NCI-H1092 treated with DMSO at 0.1 percent for 48 hours (cell line): ENCODE data around the gene SLC5A11.

Source experiments
- DNase-seq: peaks from one replicate; lab custom pipeline; 2025; lab: John Stamatoyannopoulos, UW

SLC5A11 gene

GRCh38 chr16:24918641-24919040 lies 72.9 kb downstream of the SLC5A11 start:
- DNase-seq: no peak

DNA sequence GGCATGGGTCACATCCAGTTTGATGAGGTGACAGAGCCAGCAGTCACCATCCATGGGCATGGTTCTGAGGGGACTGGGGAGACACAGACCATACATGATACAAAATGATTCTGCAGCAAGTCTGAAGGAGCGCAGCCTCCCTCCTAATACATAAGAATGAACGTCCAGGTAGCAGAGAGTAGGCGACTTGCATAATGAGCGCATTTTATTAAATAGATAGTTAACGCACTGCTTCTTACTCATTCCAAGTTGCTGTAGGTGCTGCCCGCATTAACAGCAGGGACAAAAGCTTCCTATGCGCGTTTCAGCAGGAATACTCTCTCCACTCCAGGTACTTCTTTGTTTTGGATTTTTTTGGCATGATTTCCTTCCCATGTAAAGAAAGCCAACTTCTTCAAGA lies 73.8 kb downstream of the SLC5A11 start:
- no peak for DNase-seq

DNA sequence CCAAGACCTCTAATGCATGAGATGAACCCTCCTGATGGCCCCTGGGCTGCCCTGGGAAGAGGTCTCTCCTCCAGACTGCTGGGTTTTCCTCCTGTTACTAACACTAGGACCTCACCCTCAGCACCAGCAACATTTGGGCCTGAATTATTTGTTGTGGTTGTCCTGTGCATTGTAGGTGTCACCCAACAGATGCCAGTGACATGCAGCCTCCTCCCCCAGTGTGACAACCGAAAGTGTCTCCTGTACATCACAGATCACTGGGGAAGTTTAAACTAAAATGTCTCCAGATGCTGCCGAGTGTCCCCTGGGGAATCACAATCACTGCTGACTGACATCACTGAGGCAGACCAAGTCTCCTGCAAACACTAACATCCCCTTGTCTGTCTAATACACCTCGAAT lies 74.8 kb downstream of the SLC5A11 start:
- no peak for DNase-seq

GRCh38 chr16:24921229-24921628 lies 75.5 kb downstream of the SLC5A11 start:
- no peak for DNase-seq

DNA sequence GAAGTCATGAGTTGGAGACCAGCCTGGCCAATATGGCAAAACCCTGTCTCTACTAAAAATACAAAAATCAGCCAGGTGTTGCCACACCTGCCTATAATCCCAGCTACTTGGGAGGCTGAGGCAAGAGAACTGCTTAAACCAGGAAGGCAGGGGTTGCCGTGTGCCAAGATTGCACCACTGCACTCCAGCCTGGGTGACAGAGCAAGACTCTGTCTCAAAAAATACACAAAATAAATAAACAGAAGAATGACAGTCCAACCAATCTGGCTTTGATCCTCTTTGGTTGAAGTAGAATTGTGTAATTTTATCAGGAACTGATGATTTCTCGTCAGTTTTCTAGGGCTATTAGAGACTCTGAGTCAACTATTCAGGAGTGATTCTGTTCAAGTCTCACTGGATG lies 79.4 kb downstream of the SLC5A11 start:
- DNase-seq: no peak

DNA sequence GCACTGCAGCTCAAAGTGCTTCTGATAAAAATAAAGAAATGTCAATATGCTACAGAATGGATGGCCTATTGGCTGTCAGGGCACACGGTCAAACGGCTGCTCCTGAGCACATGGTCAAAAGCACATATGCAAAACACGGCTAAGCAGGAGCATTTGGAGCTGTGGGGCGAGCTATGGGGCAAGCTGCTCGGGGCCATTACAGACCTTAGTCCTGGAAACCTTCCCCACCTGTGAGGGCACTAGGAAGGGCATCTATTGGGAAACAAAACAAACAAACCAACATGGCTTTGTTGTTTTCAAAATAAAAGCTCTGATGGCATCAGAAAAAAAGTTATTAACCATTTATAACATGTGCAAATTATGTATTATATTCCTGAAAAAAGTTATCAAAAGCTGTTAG lies 83.6 kb downstream of the SLC5A11 start:
- no peak for DNase-seq

GRCh38 chr16:24930440-24930839 lies 84.7 kb downstream of the SLC5A11 start:
- no peak for DNase-seq

DNA sequence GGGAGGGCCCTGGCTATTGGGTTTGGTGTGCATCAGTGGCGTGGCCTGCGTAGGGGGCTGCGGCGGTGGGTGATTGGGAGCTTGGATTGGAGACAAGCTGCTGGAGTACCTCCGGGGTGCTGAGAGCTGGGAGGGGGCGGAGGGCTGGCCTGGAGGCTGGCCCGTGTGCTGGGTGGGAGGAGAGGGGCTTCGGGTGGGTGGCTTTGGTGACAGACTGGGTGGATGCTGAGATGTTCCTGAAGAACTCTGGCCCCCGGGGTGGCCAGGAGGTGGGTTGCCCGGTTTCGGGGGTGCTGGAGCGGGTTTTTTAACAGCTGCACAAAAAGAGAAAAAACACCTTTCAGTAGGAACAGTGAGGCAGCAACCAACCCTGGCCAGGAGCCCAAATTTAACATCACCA lies 85.3 kb downstream of the SLC5A11 start:
- no peak for DNase-seq

DNA sequence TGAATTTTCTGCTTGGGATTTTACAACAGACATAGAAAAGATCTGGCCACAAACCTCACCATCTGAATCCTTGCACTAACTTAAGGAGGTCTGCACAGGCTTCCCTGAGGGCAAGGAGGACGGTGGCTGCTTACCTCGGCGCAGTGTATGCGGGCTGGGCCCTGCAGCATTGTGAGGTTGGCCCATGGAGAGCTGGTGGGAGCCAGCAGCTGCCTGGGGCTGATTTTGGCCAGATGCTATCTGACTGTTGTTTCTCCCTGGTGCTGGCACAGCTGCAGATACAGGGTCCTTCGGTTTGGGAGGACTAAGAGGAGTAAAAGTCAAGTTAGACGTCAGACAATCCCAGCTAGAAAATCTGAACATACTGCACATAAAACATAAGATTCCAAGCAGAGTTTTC lies 89.6 kb downstream of the SLC5A11 start:
- no peak for DNase-seq

DNA sequence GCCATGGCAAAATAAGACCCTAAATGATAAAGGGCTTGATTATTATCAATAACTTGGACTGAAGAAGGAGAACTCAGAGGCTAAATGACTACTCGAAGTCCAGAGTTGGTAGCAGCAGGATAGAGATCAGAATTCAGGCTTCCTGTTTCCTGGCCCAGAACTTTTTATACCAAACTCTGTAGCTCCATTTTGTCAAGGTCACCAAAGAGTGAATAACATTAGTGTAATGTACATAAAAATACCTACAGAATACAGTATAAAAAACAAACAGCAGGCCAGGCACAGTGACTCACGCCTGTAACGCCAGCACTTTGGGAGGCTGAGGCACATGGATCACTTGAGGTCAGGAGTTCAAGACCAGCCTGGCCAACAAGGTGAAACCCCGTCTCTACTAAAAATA lies 90.4 kb downstream of the SLC5A11 start:
- DNase-seq: no peak

GRCh38 chr16:24939224-24939623 lies 93.5 kb downstream of the SLC5A11 start:
- no peak for DNase-seq

- no peak for DNase-seq
Observed at GRCh38 chr16:24939738-24940137, 94.0 kb downstream of the SLC5A11 start.

DNA sequence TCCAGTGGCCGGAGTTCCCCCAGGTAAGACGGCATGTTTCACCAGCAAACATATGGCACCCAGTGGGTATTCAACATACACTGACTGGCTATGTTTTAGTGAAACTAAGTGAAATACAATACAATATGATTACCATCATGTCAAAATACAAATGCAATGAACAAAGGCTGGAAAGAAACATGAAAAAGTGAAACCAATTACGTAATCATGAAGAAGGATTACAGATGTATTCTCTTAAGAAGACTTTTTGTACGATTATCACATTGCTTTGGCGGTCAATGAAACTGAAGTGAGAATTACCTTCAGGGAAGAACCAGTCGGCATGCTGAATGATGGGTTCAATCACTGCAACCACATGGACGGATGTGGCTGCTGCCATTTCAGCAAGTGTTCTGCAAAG lies 97.7 kb downstream of the SLC5A11 start:
- DNase-seq: no peak

DNA sequence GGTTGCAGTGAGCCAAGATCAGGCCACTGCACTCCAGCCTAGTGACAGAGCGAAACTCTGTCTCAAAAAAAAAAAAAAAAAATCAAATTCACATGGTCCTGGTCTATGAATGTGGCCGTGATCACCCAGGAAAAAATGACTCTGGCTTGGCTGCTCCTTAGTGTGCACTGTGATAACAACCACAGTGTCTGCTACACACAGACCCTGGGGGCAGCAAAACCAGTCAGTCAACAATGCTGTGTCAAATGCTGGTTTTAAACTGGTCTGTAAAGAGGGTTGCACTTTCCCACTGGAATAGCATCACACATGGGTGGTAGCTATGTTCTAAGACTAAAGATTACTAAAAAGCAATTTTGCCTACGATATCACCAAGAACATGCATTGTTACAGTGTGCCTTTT lies 98.4 kb downstream of the SLC5A11 start:
- DNase-seq: no peak

GRCh38 chr16:24946155-24946554 lies 100.4 kb downstream of the SLC5A11 start:
- no peak for DNase-seq

DNA sequence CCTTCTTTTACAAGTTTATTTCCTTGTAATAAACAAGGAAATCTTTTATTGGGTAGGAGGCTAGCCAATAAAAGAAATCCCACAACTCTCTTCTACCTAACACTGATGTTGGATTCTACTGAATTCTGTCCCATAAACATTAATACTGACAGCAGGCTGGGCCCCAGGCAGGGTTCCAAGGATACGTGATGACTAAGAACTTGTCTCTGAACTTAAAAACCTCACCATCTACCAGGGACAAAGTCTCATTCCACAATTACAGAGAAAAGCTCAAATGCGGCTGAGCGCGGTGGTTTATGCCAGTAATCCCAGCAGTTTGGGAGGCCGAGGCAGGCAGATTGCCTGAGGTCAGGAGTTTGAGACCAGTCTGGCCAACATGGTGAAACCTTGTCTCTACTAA lies 104.5 kb downstream of the SLC5A11 start:
- DNase-seq: no peak

DNA sequence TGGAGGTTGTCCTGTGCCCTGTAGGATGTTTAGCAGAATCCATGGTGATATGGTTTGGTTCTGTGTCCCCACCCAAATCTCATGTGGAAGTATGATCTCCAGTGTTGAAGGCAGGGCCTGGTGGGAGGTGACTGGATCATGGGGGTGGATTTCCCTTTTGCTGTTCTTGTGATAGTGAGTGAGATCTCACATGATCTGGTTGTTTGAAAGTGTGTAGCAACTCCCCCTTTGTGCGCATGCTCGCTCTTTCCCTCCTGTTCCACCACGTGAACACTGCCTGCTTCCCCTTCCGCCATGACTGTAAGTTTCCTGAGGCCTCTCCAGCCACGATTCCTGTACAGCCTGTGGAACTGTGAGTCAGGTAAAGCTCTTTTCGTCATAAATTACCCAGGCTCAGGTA lies 107.5 kb downstream of the SLC5A11 start:
- no peak for DNase-seq

GRCh38 chr16:24953721-24954120 lies 108.0 kb downstream of the SLC5A11 start:
- no peak for DNase-seq

DNA sequence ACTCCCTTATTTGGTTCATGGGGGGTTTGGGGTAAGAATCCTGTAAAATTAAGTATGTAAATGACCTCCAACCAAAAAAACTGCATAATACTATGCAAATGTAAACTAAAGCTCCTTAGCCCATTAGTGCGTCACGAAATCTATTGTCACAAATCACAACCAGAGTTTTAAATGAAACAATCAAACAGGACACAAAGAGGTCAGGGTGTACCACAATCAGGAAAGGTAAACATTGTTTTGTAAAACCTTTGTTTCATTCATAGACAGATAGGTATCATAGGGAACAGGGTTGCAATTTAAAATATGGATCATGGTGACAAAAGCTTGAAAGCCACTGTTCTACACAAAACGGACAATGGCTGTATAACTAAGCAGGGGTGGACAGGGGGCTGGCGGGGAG lies 108.4 kb downstream of the SLC5A11 start:
- DNase-seq: no peak

DNA sequence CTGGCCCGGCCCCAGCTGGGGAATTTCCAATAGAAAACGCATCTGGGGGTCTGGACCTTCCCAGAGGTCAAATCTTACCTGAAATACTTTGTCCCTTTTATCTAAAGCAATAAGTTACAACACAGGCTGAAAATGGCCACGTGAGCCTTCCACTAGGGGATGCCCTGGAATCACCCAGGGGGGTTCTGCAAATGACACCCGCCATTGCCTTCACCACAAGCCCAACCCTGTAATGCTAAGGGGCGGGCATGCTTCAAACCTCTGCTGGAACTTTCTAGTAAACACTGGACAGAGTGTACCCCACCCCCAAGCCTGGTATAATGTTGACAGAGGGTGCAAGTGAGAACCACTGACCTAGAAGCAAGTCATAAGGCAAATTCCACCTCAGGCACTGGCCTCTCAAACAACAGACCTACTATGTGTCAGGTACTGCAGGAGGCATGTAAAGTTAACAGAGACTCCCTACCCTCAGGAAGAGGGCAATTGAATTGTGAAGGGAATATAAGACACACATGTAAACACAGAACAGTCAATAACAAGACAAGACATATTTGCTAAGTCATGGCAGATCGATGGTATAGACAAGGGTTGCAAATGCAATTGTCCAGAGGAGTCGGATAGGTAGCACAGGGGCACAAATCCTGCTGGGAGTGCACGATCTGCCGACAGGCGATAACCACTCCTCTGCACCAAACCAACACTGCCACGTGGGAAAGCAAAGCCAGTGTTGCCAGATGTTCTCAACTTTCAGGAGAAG lies 110.4 kb downstream of the SLC5A11 start:
- DNase-seq: no peak

GRCh38 chr16:24957887-24958286 lies 112.1 kb downstream of the SLC5A11 start:
- DNase-seq: no peak
